Pancreas (tissue), 10 donors: ENCODE measurements around the gene PROS1. TPM values are rescaled to one million over a fixed set of nuclear protein-coding genes. Genes with fewer than 3 reads are reported as not detected.

Source experiments
- ATAC-seq, 4 donors: fragments of 200-7000 bp; cut with Tn5 transposase; one replicate each; pipeline versions ENCODE4 v1.8.0 to v1.9.1; 2020; ENCODE audit warnings: mild to moderate bottlenecking in 4 of 4, moderate library complexity in 4 of 4
- DNase-seq, 6 donors: peaks; one replicate each; pipeline ENCODE4 v3.0.0-alpha.2; 2020
- FAIRE-seq: peaks from 2 replicates; lab custom pipeline; 2012; peaks lifted over from hg19 to GRCh38; lab: Jason Lieb, UNC
- H3K27ac ChIP-seq, 4 donors: fragments of 200-600 bp; sonication (generic); 1 replicate in 3 of 4; 2 replicates in 1 of 4; pipeline versions ENCODE4 v1.5.0 to v1.8.0; 2020
- H3K27me3 ChIP-seq, 4 donors: fragments of 200-600 bp; one replicate each; pipeline ENCODE4 v1.8.0; 2021
- H3K36me3 ChIP-seq, 3 donors: fragments of 200-600 bp; sonication (generic) in 1 of 3; one replicate each; pipeline versions ENCODE4 v1.5.0 to v1.8.0; 2020 to 2021
- H3K4me1 ChIP-seq, 3 donors: fragments of 200-600 bp; one replicate each; pipeline ENCODE4 v1.8.0; 2021
- H3K4me3 ChIP-seq, 4 donors: fragments of 200-600 bp; sonication (generic) in 2 of 4; one replicate each; pipeline versions ENCODE4 v1.5.0 to v1.8.0; 2020 to 2021
- H3K9me3 ChIP-seq, 4 donors: fragments of 200-600 bp; one replicate each; pipeline ENCODE4 v1.8.0; 2021
- CTCF ChIP-seq, 4 donors: fragments of 200-600 bp; sonication (generic) in 3 of 4; IDR thresholded peaks; one replicate each; pipeline versions ENCODE4 v1.5.0 to v1.8.0; 2021; ENCODE audit warnings: antibody characterized with exemption in 4 of 4
- WGBS, 2 donors: extraction: QIAGEN DNeasy Blood & Tissue Kit; methylation state at CpG; one replicate each; pipeline ENCODE4 v1.1.7; 2013; 5-methylcytosine and 5-hydroxymethylcytosine counted together
- intact Hi-C, 3 donors: fragments of 100-400 bp; cut with DNase I; formaldehyde crosslinking; loops; one replicate each; pipeline versions ENCODE4 v1.11.1 to v1.14.2; 2022
- polyA plus RNA-seq, 2 donors: library from polyadenylated mRNA; stranded (reverse); fragments of 200-250 nt; gene quantifications; one replicate each; pipeline ENCODE4 v1.2.3, GENCODE V29; 2013
- total RNA-seq, 6 donors: library from RNA; stranded (reverse); fragmentation: NEBNext Ultra II Directional in 4 of 6; extraction: Animal tissue kit (Norgen Biotek cat#: 25700) in 4 of 6; gene quantifications; one replicate each; pipeline versions ENCODE4 v1.2.1 to v1.2.4, GENCODE V29; 2021 to 2023
- donor health status: healthy with polysubstance abuse.
- donor health status: DM: no; HTN: no; CAD: no; lungs with moderate emphysema.
- donor health status: DM: no; HTN: no; CAD: no.
- donor health status: control.
- donor health status: control.
- donor health status: Bipolar disorder and iron deficiency.
- donor health status: DM: yes; HTN: yes; CAD: no.
- donor health status: DM: no; HTN: no; CAD: no.
- donor health status: DM: no; HTN: no; CAD: no.
- donor health status: DM: yes; HTN: yes; CAD: no.

Gene PROS1
- total RNA-seq: 10 to 100 TPM in 1 of 6 donors, 1 to 10 TPM in 5; 1.4 to 11.1 (median 5.3) TPM
- polyA plus RNA-seq: 1 to 10 TPM; 1.6 to 6.4 TPM

GRCh38 chr3:93973131-93974126 lies at the start of gene PROS1:
PROS1 (minus strand) TSS chr3:93973896; CDS start chr3:93973749, 147 bp downstream.
- peak; percentile 65 to 89 (median 71) for DNase-seq
- no peaks in the 10 kb centered on the region for H3K36me3 ChIP-seq
- TF ChIP-seq CTCF (IDR thresholded peaks at IDR 0.05): no peak
- H3K9me3 ChIP-seq: no peaks in the 10 kb centered on the region
- no peaks in the 10 kb centered on the region for H3K27me3 ChIP-seq
- intact Hi-C loops: no loop called here
- peak; percentile 92 to 98 (median 98) for ATAC-seq
- peak within 1 kb of the TSS; percentile 20 to 65 (median 40) for H3K4me3 ChIP-seq
- H3K27ac ChIP-seq: peak within 1 kb of the TSS in 3 of 4 donors; percentile 51 to 85 (median 85)
- 1% methylated on average over 53 of the region's 53 CpGs for WGBS, 2 donors
- peaks cover 0 to 3% (median 0%) of the 10 kb centered on the region in 3 donors for H3K4me1 ChIP-seq
- FAIRE-seq: no peak

DNA sequence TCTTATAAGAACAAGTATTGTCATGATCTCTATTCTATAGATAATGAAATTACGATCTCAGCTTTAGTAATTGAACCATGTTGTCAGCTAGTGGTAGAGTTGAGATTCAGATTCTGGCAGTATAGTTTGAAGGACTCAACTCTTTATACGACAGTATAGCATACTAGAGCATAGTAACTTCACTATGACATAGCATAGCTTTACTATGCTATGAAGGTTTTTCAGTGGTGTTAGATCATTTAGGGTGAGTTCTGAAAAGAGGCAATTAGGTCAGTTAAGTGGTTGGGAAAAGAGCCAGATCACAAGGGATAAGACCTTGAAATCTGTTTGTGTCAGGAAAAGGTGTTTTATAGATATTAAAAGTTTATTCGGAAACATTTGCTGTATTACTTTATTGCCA lies 46.6 kb upstream of the PROS1 start:
- 46 to 56% methylated on average over 3 of the region's 3 CpGs for WGBS, 2 donors
- peak in 3 of 4 donors; percentile 31 to 59 (median 48) for ATAC-seq

DNA sequence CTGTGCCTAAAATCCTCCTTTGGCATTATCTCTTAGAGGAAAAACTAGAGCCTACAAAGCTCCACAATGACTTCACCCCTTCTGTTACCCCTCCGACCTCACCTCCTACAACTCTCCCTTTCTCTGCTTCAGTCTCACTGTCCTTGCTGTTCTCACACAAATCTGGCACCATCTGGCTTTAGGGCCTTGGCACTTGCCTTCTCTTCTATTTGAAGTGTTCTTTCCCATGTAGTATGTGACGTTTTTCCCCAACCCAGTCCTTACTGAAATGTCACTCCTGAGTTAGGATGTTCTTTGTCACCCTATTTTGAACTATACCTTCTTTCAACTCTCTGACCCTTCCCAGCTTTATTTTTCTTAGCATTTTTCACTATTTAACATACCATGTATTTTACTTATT lies 46.0 kb upstream of the PROS1 start:
- Histone ChIP-seq H3K36me3 (no peaks in the 10 kb centered on the region), H3K27ac (no peak overlapping the region), H3K4me1 (peaks cover 0 to 9% (median 4%) of the 10 kb centered on the region in 3 donors), H3K4me3 (no peak overlapping the region), H3K9me3 (no peaks in the 10 kb centered on the region), H3K27me3 (no peaks in the 10 kb centered on the region)
- ATAC-seq (peak in 3 of 4 donors; percentile 15 to 43 (median 29)), FAIRE-seq (no peak), DNase-seq (no peak)
- TF ChIP-seq CTCF (IDR thresholded peaks at IDR 0.05): no peak
- WGBS, 2 donors: 74 to 76% methylated on average over 2 of the region's 2 CpGs
- intact Hi-C loops: loop anchor here in 1 of 3 donors (10.0 kb wide), 1 partner anchor 45 kb away; the partner anchor contains the start of genes DHFR2 and NSUN3

More for the DNA sequence above, 46.6 kb upstream of the PROS1 start:
- Histone ChIP-seq H3K27me3 (no peaks in the 10 kb centered on the region), H3K27ac (no peak overlapping the region), H3K9me3 (no peaks in the 10 kb centered on the region), H3K4me1 (peaks cover 0 to 9% (median 7%) of the 10 kb centered on the region in 3 donors), H3K36me3 (no peaks in the 10 kb centered on the region), H3K4me3 (no peak overlapping the region)
- no peak for DNase-seq
- TF ChIP-seq CTCF (IDR thresholded peaks at IDR 0.05): no peak
- no peak for FAIRE-seq
- intact Hi-C loops: no loop called here

- 91% methylated on average over 1 of the region's 1 CpG for WGBS, 2 donors
- Histone ChIP-seq H3K27ac (no peak overlapping the region), H3K36me3 (no peaks in the 10 kb centered on the region), H3K4me3 (no peak overlapping the region), H3K4me1 (no peaks in the 10 kb centered on the region), H3K9me3 (no peaks in the 10 kb centered on the region), H3K27me3 (no peaks in the 10 kb centered on the region)
- TF ChIP-seq CTCF (IDR thresholded peaks at IDR 0.05): no peak
- intact Hi-C loops: loop anchor here in 1 of 3 donors (10.0 kb wide), 1 partner anchor 50 kb away; the partner anchor contains the start of genes DHFR2 and NSUN3
- FAIRE-seq: no peak
- no peak for ATAC-seq
- DNase-seq: no peak
Measured at GRCh38 chr3:94015025-94015424, 41.3 kb upstream of the PROS1 start.
